ENCODE results near the gene CADPS2.

The CADPS2 gene

DNA sequence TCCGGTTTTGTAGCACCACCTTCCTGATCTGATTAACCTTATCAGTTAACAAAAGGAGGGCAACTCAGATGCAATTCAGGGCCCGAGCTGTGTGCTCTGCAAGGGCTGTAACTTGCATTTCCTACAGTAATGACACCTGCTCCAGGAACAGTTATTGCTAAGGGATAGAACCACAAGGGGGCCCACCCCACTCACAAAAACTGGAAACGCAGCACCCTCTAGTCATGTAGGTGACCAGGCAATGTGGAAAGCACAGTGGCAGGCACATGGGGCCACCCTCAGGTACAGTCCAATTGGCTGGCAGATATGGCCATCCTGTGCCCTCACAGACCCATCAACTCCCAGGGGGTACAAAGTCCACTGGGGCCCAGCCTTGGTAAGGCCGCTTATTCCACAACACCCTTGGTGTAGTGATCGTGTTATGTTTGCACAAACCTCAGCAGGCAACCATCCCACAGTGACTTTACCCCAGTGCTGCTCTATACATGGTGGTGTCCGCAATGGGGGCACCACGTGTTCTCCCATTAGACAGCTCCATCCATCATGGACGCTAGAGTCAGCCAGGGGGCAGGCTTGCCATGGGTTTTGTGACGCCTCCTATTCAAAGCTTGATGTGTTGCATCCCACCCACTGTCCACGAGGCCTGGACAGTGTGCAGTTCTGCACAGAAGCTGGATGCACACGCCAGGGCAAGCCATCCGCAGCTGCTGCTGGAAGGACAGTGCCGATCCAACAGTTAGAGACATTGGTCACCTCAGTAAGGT is 196.7 kb downstream of the CADPS2 start:
- Histone ChIP-seq H3K4me2 (ENCODE audit: low read depth, low read length) (no peak overlapping the region), H2AFZ (ENCODE audit: low read length) (no peak overlapping the region), H3K36me3 (replicated peaks; ENCODE audit: insufficient read depth, low read length) (0 out of 2 replicates have a peak, but pooled peaks cover 5% of the 10 kb centered on the region), H3K79me2 (ENCODE audit: low read length) (peaks cover 4% of the 10 kb centered on the region; the same call in 1 of the 2 replicates), H4K20me1 (ENCODE audit: insufficient read depth, low read length) (no peaks in the 10 kb centered on the region), H3K4me1 (ENCODE audit: low read length) (no peaks in the 10 kb centered on the region), H3K27me3 (replicated peaks; ENCODE audit: insufficient read depth, low read length) (no peaks in the 10 kb centered on the region), H3K9me3 (replicated peaks; ENCODE audit: insufficient read depth, low read length) (no peaks in the 10 kb centered on the region), H3F3A (ENCODE audit: insufficient read depth, low read length) (no peaks in the 10 kb centered on the region), H3K4me3 (ENCODE audit: low read length) (no peak overlapping the region), H3K27ac (ENCODE audit: low read length) (no peak overlapping the region), H3K9me2 (replicated peaks; ENCODE audit: insufficient read depth, low read length) (no peaks in the 10 kb centered on the region), H3K9ac (ENCODE audit: low read length) (no peak overlapping the region)
- TF ChIP-seq EZH2 (optimal IDR thresholded peaks at IDR 0.05; ENCODE audit: low read depth, low read length) (no peak), EZH2phosphoT487 (IDR thresholded peaks at IDR 0.05; ENCODE audit: low read length) (no peak)
- TF ChIP-seq, protein P1, sequence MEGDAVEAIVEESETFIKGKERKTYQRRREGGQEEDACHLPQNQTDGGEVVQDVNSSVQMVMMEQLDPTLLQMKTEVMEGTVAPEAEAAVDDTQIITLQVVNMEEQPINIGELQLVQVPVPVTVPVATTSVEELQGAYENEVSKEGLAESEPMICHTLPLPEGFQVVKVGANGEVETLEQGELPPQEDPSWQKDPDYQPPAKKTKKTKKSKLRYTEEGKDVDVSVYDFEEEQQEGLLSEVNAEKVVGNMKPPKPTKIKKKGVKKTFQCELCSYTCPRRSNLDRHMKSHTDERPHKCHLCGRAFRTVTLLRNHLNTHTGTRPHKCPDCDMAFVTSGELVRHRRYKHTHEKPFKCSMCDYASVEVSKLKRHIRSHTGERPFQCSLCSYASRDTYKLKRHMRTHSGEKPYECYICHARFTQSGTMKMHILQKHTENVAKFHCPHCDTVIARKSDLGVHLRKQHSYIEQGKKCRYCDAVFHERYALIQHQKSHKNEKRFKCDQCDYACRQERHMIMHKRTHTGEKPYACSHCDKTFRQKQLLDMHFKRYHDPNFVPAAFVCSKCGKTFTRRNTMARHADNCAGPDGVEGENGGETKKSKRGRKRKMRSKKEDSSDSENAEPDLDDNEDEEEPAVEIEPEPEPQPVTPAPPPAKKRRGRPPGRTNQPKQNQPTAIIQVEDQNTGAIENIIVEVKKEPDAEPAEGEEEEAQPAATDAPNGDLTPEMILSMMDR (IDR thresholded peaks at IDR 0.05; ENCODE audit: low read length): no peak
- no peak for DNase-seq

DNA sequence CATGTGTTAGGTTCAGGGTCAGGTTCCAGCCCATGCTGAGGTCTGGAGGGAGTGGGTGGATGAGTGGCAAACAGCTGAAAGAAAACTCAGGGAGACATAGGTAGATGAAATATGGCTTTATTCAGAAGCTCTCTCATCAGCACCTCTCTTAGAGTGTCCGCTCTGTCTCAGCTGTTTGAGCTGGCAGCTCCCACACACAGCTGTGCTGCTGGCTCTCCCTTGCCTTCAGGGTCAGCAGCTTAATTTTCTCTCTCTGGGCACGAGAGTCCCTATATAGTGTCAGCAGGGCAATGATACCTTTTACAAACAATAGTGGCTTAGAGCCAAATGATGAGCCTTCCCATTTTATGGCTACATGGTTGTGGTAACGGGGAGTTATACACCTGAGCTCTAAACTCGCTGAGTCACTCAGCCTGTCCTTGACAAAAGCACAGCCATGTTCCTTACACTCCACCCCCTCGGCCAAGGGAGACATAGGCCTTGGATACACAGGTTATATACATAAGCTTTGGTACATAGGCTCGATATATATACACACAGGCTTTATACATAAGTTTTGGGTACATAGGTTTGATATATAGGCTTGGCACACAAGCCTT is 197.8 kb downstream of the CADPS2 start:
- H3K9ac ChIP-seq (ENCODE audit: low read length): no peak overlapping the region

DNA sequence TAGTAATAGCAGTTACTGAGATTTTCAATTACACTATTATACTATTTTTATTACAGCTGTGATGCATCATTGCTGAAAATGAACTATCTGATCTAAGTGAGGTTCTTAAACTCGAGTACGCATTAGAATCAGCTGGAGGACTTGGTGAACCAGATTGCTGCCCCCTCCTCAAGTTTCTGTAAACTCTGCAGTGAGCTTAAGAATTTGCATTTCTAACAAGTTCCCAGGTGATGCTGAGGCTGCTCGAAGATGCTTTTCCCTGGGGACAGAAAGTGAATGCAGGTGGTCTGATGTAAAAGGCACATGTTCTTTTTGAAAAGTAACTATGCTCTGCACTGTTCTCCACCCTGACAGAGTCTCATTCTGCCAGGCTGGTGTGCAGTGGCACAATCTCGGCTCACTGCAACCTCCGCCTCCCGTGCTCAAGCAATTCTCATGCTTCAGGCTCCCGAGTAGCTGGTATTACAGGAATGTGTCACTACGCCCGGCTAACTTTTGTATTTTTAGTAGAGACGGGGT is 199.8 kb downstream of the CADPS2 start:
- no peaks in the 10 kb centered on the region for H3K36me3 ChIP-seq (replicated peaks; ENCODE audit: insufficient read depth, low read length)
- DNase-seq: no peak
- H3K27ac ChIP-seq (ENCODE audit: low read length): no peak overlapping the region
- no peak overlapping the region for H3K4me2 ChIP-seq (ENCODE audit: low read depth, low read length)
- no peaks in the 10 kb centered on the region for H3K4me1 ChIP-seq (ENCODE audit: low read length)
- no peaks in the 10 kb centered on the region for H3K9me3 ChIP-seq (replicated peaks; ENCODE audit: insufficient read depth, low read length)
- peaks cover 5% of the 10 kb centered on the region; the same call in 1 of the 2 replicates for H3K79me2 ChIP-seq (ENCODE audit: low read length)
- H3F3A ChIP-seq (ENCODE audit: insufficient read depth, low read length): no peaks in the 10 kb centered on the region
- H3K4me3 ChIP-seq (ENCODE audit: low read length): no peak overlapping the region
- H3K27me3 ChIP-seq (replicated peaks; ENCODE audit: insufficient read depth, low read length): no peaks in the 10 kb centered on the region
- TF ChIP-seq, protein P1 (IDR thresholded peaks at IDR 0.05; ENCODE audit: low read length): no peak
- TF ChIP-seq EZH2 (optimal IDR thresholded peaks at IDR 0.05; ENCODE audit: low read depth, low read length): no peak
- TF ChIP-seq EZH2phosphoT487 (IDR thresholded peaks at IDR 0.05; ENCODE audit: low read length): no peak
- H4K20me1 ChIP-seq (ENCODE audit: insufficient read depth, low read length): no peaks in the 10 kb centered on the region
- no peaks in the 10 kb centered on the region for H3K9me2 ChIP-seq (replicated peaks; ENCODE audit: insufficient read depth, low read length)
- no peak overlapping the region for H3K9ac ChIP-seq (ENCODE audit: low read length)
- no peak overlapping the region for H2AFZ ChIP-seq (ENCODE audit: low read length)

More for the DNA sequence above, 197.8 kb downstream of the CADPS2 start:
- DNase-seq: no peak
- H3K9me2 ChIP-seq (replicated peaks; ENCODE audit: insufficient read depth, low read length): no peaks in the 10 kb centered on the region
- H3F3A ChIP-seq (ENCODE audit: insufficient read depth, low read length): no peaks in the 10 kb centered on the region
- no peaks in the 10 kb centered on the region for H3K36me3 ChIP-seq (replicated peaks; ENCODE audit: insufficient read depth, low read length)
- no peak overlapping the region for H2AFZ ChIP-seq (ENCODE audit: low read length)
- no peak for TF ChIP-seq EZH2phosphoT487 (IDR thresholded peaks at IDR 0.05; ENCODE audit: low read length)
- no peak for TF ChIP-seq EZH2 (optimal IDR thresholded peaks at IDR 0.05; ENCODE audit: low read depth, low read length)
- TF ChIP-seq, protein P1 (IDR thresholded peaks at IDR 0.05; ENCODE audit: low read length): no peak
- no peak overlapping the region for H3K4me2 ChIP-seq (ENCODE audit: low read depth, low read length)
- no peaks in the 10 kb centered on the region for H3K4me1 ChIP-seq (ENCODE audit: low read length)
- no peaks in the 10 kb centered on the region for H3K27me3 ChIP-seq (replicated peaks; ENCODE audit: insufficient read depth, low read length)
- H3K27ac ChIP-seq (ENCODE audit: low read length): no peak overlapping the region
- peaks cover 4% of the 10 kb centered on the region; the same call in 1 of the 2 replicates for H3K79me2 ChIP-seq (ENCODE audit: low read length)
- H3K9me3 ChIP-seq (replicated peaks; ENCODE audit: insufficient read depth, low read length): no peaks in the 10 kb centered on the region
- H4K20me1 ChIP-seq (ENCODE audit: insufficient read depth, low read length): no peaks in the 10 kb centered on the region
- H3K4me3 ChIP-seq (ENCODE audit: low read length): no peak overlapping the region

All from MM.1S (cell line).